Parathyroid adenoma (tissue), 2 donors: Measurements from ENCODE around the gene RBM33.

Experiments used
- H2AFZ ChIP-seq: fragments of 300-600 bp; sonication (generic); one replicate; pipeline ENCODE4 v1.7.0; 2017; ENCODE audit warnings: antibody characterized with exemption, mild to moderate bottlenecking
- H3K27ac ChIP-seq: fragments of 300-600 bp; sonication (generic); one replicate; pipeline ENCODE4 v1.7.0; 2017
- H3K27me3 ChIP-seq: fragments of 300-600 bp; sonication (generic); one replicate; pipeline ENCODE4 v1.7.0; 2017; ENCODE audit warnings: low read length; ENCODE audit not compliant: control insufficient read depth, insufficient read depth
- H3K36me3 ChIP-seq: fragments of 300-600 bp; sonication (generic); one replicate; pipeline ENCODE4 v1.7.0; 2017; ENCODE audit warnings: low read length; ENCODE audit not compliant: control insufficient read depth, insufficient read depth
- H3K4me1 ChIP-seq: fragments of 300-600 bp; sonication (generic); one replicate; pipeline ENCODE4 v1.7.0; 2017; ENCODE audit warnings: control low read depth
- H3K4me2 ChIP-seq: fragments of 300-600 bp; sonication (generic); one replicate; pipeline ENCODE4 v1.7.0; 2017; ENCODE audit warnings: low read length
- H3K4me3 ChIP-seq: fragments of 300-600 bp; sonication (generic); one replicate; pipeline ENCODE4 v1.7.0; 2017; ENCODE audit warnings: low read depth, low read length
- H3K79me2 ChIP-seq: fragments of 300-600 bp; sonication (generic); one replicate; pipeline ENCODE4 v1.7.0; 2017; ENCODE audit warnings: control low read depth
- H3K9ac ChIP-seq: fragments of 300-600 bp; sonication (generic); one replicate; pipeline ENCODE4 v1.7.0; 2017; ENCODE audit warnings: mild to moderate bottlenecking
- H3K9me3 ChIP-seq: fragments of 300-600 bp; sonication (generic); one replicate; pipeline ENCODE4 v1.7.0; 2017; ENCODE audit warnings: low read length; ENCODE audit not compliant: control insufficient read depth
- CTCF ChIP-seq: fragments of 300-600 bp; sonication (generic); IDR thresholded peaks from one replicate; pipeline ENCODE4 v1.7.0; 2017; ENCODE audit warnings: antibody characterized with exemption, mild to moderate bottlenecking
- donor health status: primary hyperparathyroidism.

RBM33 gene

GRCh38 chr7:155752756-155753445 lies 108.4 kb downstream of the RBM33 start:
- Histone ChIP-seq H3K4me2 (no peak overlapping the region), H3K79me2 (peaks cover 52% of the 10 kb centered on the region), H3K4me3 (no peak overlapping the region), H3K9me3 (no peaks in the 10 kb centered on the region), H3K36me3 (no peaks in the 10 kb centered on the region), H3K27ac (no peak overlapping the region), H3K9ac (no peak overlapping the region), H3K4me1 (peaks cover 16% of the 10 kb centered on the region), H2AFZ (no peak overlapping the region), H3K27me3 (no peaks in the 10 kb centered on the region)
- TF ChIP-seq CTCF = no peak

GRCh38 chr7:155753446-155753965 lies 109.0 kb downstream of the RBM33 start:
- no peak overlapping the region for H3K4me3 ChIP-seq
- no peak overlapping the region for H3K4me2 ChIP-seq
- TF ChIP-seq CTCF = no peak
- peaks cover 16% of the 10 kb centered on the region for H3K4me1 ChIP-seq
- H3K79me2 ChIP-seq = peaks cover 51% of the 10 kb centered on the region
- no peak overlapping the region for H2AFZ ChIP-seq
- no peak overlapping the region for H3K27ac ChIP-seq
- no peaks in the 10 kb centered on the region for H3K9me3 ChIP-seq
- H3K27me3 ChIP-seq = no peaks in the 10 kb centered on the region
- no peaks in the 10 kb centered on the region for H3K36me3 ChIP-seq
- H3K9ac ChIP-seq = no peak overlapping the region

- Histone ChIP-seq H3K79me2 (peaks cover 50% of the 10 kb centered on the region), H3K27ac (no peak overlapping the region), H3K27me3 (no peaks in the 10 kb centered on the region), H3K4me3 (no peak overlapping the region), H3K4me2 (no peak overlapping the region), H3K9me3 (no peaks in the 10 kb centered on the region), H2AFZ (no peak overlapping the region), H3K4me1 (peaks cover 16% of the 10 kb centered on the region), H3K9ac (no peak overlapping the region), H3K36me3 (no peaks in the 10 kb centered on the region)
- no peak for TF ChIP-seq CTCF
These were observed 109.7 kb downstream of the RBM33 start for GRCh38 chr7:155754165-155754564.

- H3K79me2 ChIP-seq = peaks cover 48% of the 10 kb centered on the region
- no peak overlapping the region for H3K4me2 ChIP-seq
- no peak overlapping the region for H3K4me3 ChIP-seq
- H2AFZ ChIP-seq = no peak overlapping the region
- H3K27me3 ChIP-seq = no peaks in the 10 kb centered on the region
- H3K27ac ChIP-seq = no peak overlapping the region
- H3K9me3 ChIP-seq = no peaks in the 10 kb centered on the region
- no peaks in the 10 kb centered on the region for H3K36me3 ChIP-seq
- H3K4me1 ChIP-seq = peaks cover 16% of the 10 kb centered on the region
- H3K9ac ChIP-seq = no peak overlapping the region
- no peak for TF ChIP-seq CTCF
These were observed 110.6 kb downstream of the RBM33 start for GRCh38 chr7:155755026-155755425.

DNA sequence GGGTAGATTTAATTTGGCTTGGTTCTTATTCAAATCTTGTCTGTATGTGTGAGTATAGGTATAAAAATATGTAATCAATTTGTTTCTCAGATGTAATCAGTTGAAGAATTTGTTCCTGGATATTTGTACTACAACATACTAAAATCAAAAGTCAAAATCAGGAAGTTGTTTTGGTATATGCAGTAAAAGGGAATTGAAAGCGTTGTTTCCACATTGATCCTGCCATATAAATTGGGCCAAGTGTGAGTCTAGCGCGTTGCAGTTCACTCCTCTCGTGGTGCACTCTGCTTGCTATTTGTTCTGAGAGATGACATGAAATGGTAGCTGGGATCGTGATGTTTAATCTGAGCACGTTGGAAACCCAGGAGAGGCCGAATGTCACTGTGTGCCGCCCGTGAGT lies 111.9 kb downstream of the RBM33 start:
- H3K27ac ChIP-seq = no peak overlapping the region
- TF ChIP-seq CTCF = no peak
- peaks cover 56% of the 10 kb centered on the region for H3K79me2 ChIP-seq

More for the DNA sequence above, 111.9 kb downstream of the RBM33 start:
- no peak overlapping the region for H2AFZ ChIP-seq
- H3K9ac ChIP-seq = no peak overlapping the region
- H3K4me1 ChIP-seq = peaks cover 13% of the 10 kb centered on the region
- H3K9me3 ChIP-seq = no peaks in the 10 kb centered on the region
- H3K27me3 ChIP-seq = no peaks in the 10 kb centered on the region
- H3K36me3 ChIP-seq = no peaks in the 10 kb centered on the region
- H3K4me2 ChIP-seq = no peak overlapping the region
- H3K4me3 ChIP-seq = no peak overlapping the region
